CD14-positive monocyte (primary cell): Measurements from ENCODE around the gene LRPAP1. TPM values are rescaled to one million over a fixed set of nuclear protein-coding genes. Genes with fewer than 3 reads are reported as not detected.

Source experiments
- DNase-seq, 3 donors: peaks; one replicate each; pipeline ENCODE4 v3.0.0-alpha.2; 2011 to 2022
- H2AFZ ChIP-seq: 2 replicates; pipeline ENCODE4 v1.6.0; 2012; ENCODE audit warnings: mild to moderate bottlenecking, low read depth, low read length, inconsistent platforms; ENCODE audit not compliant: insufficient read depth, poor library complexity, severe bottlenecking
- H3K27ac ChIP-seq, 2 donors: 1 replicate in 1 of 2; 2 replicates in 1 of 2; pipeline ENCODE4 v1.5.1; 2012 to 2013; ENCODE audit warnings: low read length in 2 of 2, control low read depth in 1 of 2, inconsistent platforms in 1 of 2, low read depth in 1 of 2, mild to moderate bottlenecking in 1 of 2
- H3K27me3 ChIP-seq, 2 donors: one replicate each; pipeline versions ENCODE4 v1.6.0 to v1.6.1; 2011 to 2013; ENCODE audit warnings: low read length in 2 of 2; ENCODE audit not compliant: control insufficient read depth in 2 of 2, insufficient read depth in 2 of 2
- H3K36me3 ChIP-seq, 2 donors: replicated peaks in 1 of 2; 1 replicate in 1 of 2; 2 replicates in 1 of 2; pipeline versions ENCODE4 v1.5.1 to v1.6.1; 2012 to 2013; ENCODE audit warnings: low read length in 2 of 2, control low read depth in 1 of 2, inconsistent platforms in 1 of 2, mild to moderate bottlenecking in 1 of 2; ENCODE audit not compliant: insufficient read depth in 2 of 2, control insufficient read depth in 1 of 2
- H3K4me1 ChIP-seq, 2 donors: 1 replicate in 1 of 2; 2 replicates in 1 of 2; pipeline versions ENCODE4 v1.5.1 to v1.6.1; 2012 to 2013; ENCODE audit warnings: low read length in 2 of 2, control low read depth in 1 of 2, inconsistent platforms in 1 of 2, mild to moderate bottlenecking in 1 of 2, moderate library complexity in 1 of 2; ENCODE audit not compliant: insufficient read depth in 2 of 2, control insufficient read depth in 1 of 2
- H3K4me2 ChIP-seq: replicated peaks from 2 replicates; pipeline ENCODE3; 2012; ENCODE audit warnings: low read length, moderate library complexity, mild to moderate bottlenecking; ENCODE audit not compliant: poor library complexity, severe bottlenecking; ENCODE audit errors: extremely low read depth
- H3K4me3 ChIP-seq, 3 experiments: fragments of 200-600 bp in 1 of 3; sonication (generic) in 1 of 3; replicated peaks in 1 of 3; 1 replicate in 2 of 3; 2 replicates in 1 of 3; pipeline ENCODE4 v1.5.1; 2011 to 2013; ENCODE audit warnings: low read length in 3 of 3, mild to moderate bottlenecking in 3 of 3, control low read depth in 2 of 3, low read depth in 2 of 3, inconsistent platforms in 1 of 3, moderate library complexity in 1 of 3
- H3K79me2 ChIP-seq: 2 replicates; pipeline ENCODE4 v1.6.0; 2012; ENCODE audit warnings: mild to moderate bottlenecking, control low read depth, inconsistent platforms, low read length, moderate library complexity; ENCODE audit not compliant: insufficient read depth
- H3K9ac ChIP-seq: 2 replicates; pipeline ENCODE4 v1.6.0; 2017; ENCODE audit warnings: low read length, mild to moderate bottlenecking; ENCODE audit not compliant: insufficient read depth, poor library complexity, severe bottlenecking
- H3K9me3 ChIP-seq, 2 donors: replicated peaks in 1 of 2; 1 replicate in 1 of 2; 2 replicates in 1 of 2; pipeline versions ENCODE4 v1.5.1 to v1.6.1; 2012 to 2013; ENCODE audit warnings: low read length in 2 of 2, control low read depth in 1 of 2; ENCODE audit not compliant: control insufficient read depth in 1 of 2, insufficient read depth in 1 of 2
- H4K20me1 ChIP-seq: 2 replicates; pipeline ENCODE4 v1.6.0; 2012; ENCODE audit warnings: mild to moderate bottlenecking, low read length, control low read depth, moderate library complexity; ENCODE audit not compliant: insufficient read depth
- H3K27ac Mint-ChIP-seq, 7 donors: one replicate each; pipeline ENCODE4 v1.8.0; 2020; ENCODE audit warnings: mild to moderate bottlenecking in 7 of 7, mixed read lengths in 7 of 7, moderate library complexity in 6 of 7, inconsistent platforms in 2 of 7
- H3K27me3 Mint-ChIP-seq, 3 donors: one replicate each; pipeline ENCODE4 v1.8.0; 2021 to 2022; ENCODE audit warnings: low read depth in 3 of 3, mild to moderate bottlenecking in 3 of 3, mixed read lengths in 3 of 3, moderate library complexity in 3 of 3, inconsistent platforms in 1 of 3
- H3K36me3 Mint-ChIP-seq, 2 donors: one replicate each; pipeline ENCODE4 v1.8.0; 2020; ENCODE audit warnings: mixed read lengths in 2 of 2, inconsistent platforms in 1 of 2, mild to moderate bottlenecking in 1 of 2
- H3K4me1 Mint-ChIP-seq: one replicate; pipeline ENCODE4 v1.8.0; 2020; ENCODE audit warnings: mild to moderate bottlenecking, mixed read lengths
- H3K4me3 Mint-ChIP-seq, 2 donors: one replicate each; pipeline ENCODE4 v1.8.0; 2020; ENCODE audit warnings: mild to moderate bottlenecking in 2 of 2, mixed read lengths in 2 of 2, moderate library complexity in 1 of 2
- H3K9me3 Mint-ChIP-seq, 7 donors: one replicate each; pipeline ENCODE4 v1.8.0; 2020 to 2022; ENCODE audit warnings: mixed read lengths in 7 of 7, mild to moderate bottlenecking in 6 of 7, moderate library complexity in 6 of 7, inconsistent platforms in 2 of 7
- CTCF ChIP-seq: fragments of 200-600 bp; IDR thresholded peaks from one replicate; pipeline ENCODE4 v1.8.0; 2022; ENCODE audit warnings: antibody characterized with exemption, mild to moderate bottlenecking
- WGBS: methylation state at CpG from one replicate; pipeline ENCODE4 v1.1.5; 2013; ENCODE audit warnings: missing lambda C conversion rate; ENCODE audit not compliant: insufficient coverage; 5-methylcytosine and 5-hydroxymethylcytosine counted together
- intact Hi-C, 2 donors: fragments of 100-400 bp; cut with micrococcal nuclease; formaldehyde crosslinking; loops; one replicate each; pipeline versions ENCODE4 v1.15.0 to v1.15.1; 2023
- polyA plus RNA-seq, 3 donors: library from polyadenylated mRNA; depleted of rRNA in 1 of 3; unstranded in 2 of 3; stranded (reverse) in 1 of 3; fragments of 300-500 nt in 2 of 3; fragments of >200 nt in 1 of 3; fragmentation: Illumina TruSeq in 2 of 3; gene quantifications; 1 replicate in 2 of 3; 2 replicates in 1 of 3; pipeline ENCODE4 v1.2.3, GENCODE V29; 2012 to 2021

The LRPAP1 gene
- polyA plus RNA-seq, 3 donors = 169 to 204 (median 180) TPM

GRCh38 chr4:3527101-3527913 lies 4.9 kb downstream of the LRPAP1 start:
- H3K4me3 ChIP-seq = no peak overlapping the region
- no peak overlapping the region for H3K4me2 ChIP-seq
- H3K9ac ChIP-seq = peak overlapping the region; percentile 1
- Mint-ChIP-seq H3K4me3 (no peak overlapping the region), H3K9me3 (no peaks in the 10 kb centered on the region), H3K4me1 (peaks cover 36% of the 10 kb centered on the region), H3K36me3 (peaks cover 41 to 64% of the 10 kb centered on the region in 2 donors), H3K27ac (peak overlapping the region in 2 of 7 donors; percentile 31 to 54), H3K27me3 (no peaks in the 10 kb centered on the region)
- H3K9me3 ChIP-seq = no peaks in the 10 kb centered on the region
- peak overlapping the region in 1 of 2 donors; percentile 41 for H3K27ac ChIP-seq
- 97% methylated on average over 14 of the region's 14 CpGs for WGBS
- peaks cover 92% of the 10 kb centered on the region for H3K79me2 ChIP-seq
- H3K27me3 ChIP-seq = no peaks in the 10 kb centered on the region
- DNase-seq = no peak
- intact Hi-C loops = no loop called here
- H4K20me1 ChIP-seq = peaks cover 96% of the 10 kb centered on the region
- peaks cover 45 to 66% of the 10 kb centered on the region in 2 donors for H3K36me3 ChIP-seq
- peaks cover 28 to 38% of the 10 kb centered on the region in 2 donors for H3K4me1 ChIP-seq
- no peak for TF ChIP-seq CTCF
- H2AFZ ChIP-seq = no peak overlapping the region

- no peak for DNase-seq
- TF ChIP-seq CTCF = no peak
- H3K79me2 ChIP-seq = peaks cover 88% of the 10 kb centered on the region
- intact Hi-C loops = no loop called here
- H2AFZ ChIP-seq = no peak overlapping the region
- no peaks in the 10 kb centered on the region for H3K9me3 ChIP-seq
- H3K27ac ChIP-seq = no peak overlapping the region
- no peak overlapping the region for H3K9ac ChIP-seq
- peaks cover 52 to 74% of the 10 kb centered on the region in 2 donors for H3K36me3 ChIP-seq
- H3K4me2 ChIP-seq = no peak overlapping the region
- 96% methylated on average over 17 of the region's 19 CpGs for WGBS
- no peaks in the 10 kb centered on the region for H3K27me3 ChIP-seq
- peaks cover 100% of the 10 kb centered on the region for H4K20me1 ChIP-seq
- no peaks in the 10 kb centered on the region for H3K27me3 Mint-ChIP-seq
- peaks cover 33% of the 10 kb centered on the region for H3K4me1 Mint-ChIP-seq
- H3K4me3 Mint-ChIP-seq = no peak overlapping the region
- peaks cover 25 to 31% of the 10 kb centered on the region in 2 donors for H3K4me1 ChIP-seq
- peaks cover 47 to 72% of the 10 kb centered on the region in 2 donors for H3K36me3 Mint-ChIP-seq
- H3K9me3 Mint-ChIP-seq = no peaks in the 10 kb centered on the region
- H3K27ac Mint-ChIP-seq = peak overlapping the region in 2 of 7 donors; percentile 47 to 60
- no peak overlapping the region for H3K4me3 ChIP-seq
Measured at GRCh38 chr4:3526456-3526855, 5.8 kb downstream of the LRPAP1 start.
